ENCODE results near the gene C6orf89. TPM values are rescaled to one million over a fixed set of nuclear protein-coding genes. Genes with fewer than 3 reads are reported as not detected.

C6orf89 gene
- total and polyA plus RNA-seq, 3 experiments from 2014 or later: 37.4 to 51.6 (median 40.0) TPM

DNA sequence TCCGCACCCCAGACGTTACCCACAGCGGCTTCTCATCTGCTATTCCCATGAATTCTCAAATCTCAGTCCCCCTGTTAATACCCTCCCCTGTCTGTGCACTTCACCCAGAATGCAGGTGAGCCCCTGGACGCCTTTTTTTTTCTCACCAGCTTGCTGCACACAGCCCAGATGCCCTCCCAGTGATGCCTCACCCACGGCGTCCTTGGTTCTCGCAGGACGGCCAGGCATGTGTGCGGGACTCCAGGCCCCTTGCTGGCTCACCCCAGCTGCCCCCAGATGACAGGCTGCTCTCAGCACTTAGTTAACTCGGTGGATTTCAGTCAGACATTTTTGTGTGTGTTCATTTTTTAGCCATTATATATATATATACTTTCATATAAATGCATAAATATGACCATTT, 43.4 kb downstream of the C6orf89 start:
- no peak overlapping the region for H3K4me3 Mint-ChIP-seq
- no peaks in the 10 kb centered on the region for H3K9me3 Mint-ChIP-seq
- ChIA-PET POLR2A (no interaction called here), CTCF (no interaction called here)
- peak overlapping the region in 3 of 8 donors; percentile 23 to 84 (median 24) for H3K27ac Mint-ChIP-seq
- no peak for DNase-seq
- Histone ChIP-seq H3K4me3 (ENCODE audit: low read length) (no peak overlapping the region), H3K27ac (ENCODE audit: low read depth, low read length) (no peak overlapping the region), H3K27me3 (ENCODE audit: insufficient read depth, low read length, poor library complexity, severe bottlenecking) (no peaks in the 10 kb centered on the region), H3K9me3 (ENCODE audit: low read length) (no peaks in the 10 kb centered on the region), H3K36me3 (ENCODE audit: insufficient read depth, low read length) (no peaks in the 10 kb centered on the region), H3K4me1 (ENCODE audit: insufficient read depth, low read length) (no peaks in the 10 kb centered on the region)
- H3K27me3 Mint-ChIP-seq: no peaks in the 10 kb centered on the region
- peaks cover 0 to 25% (median 3%) of the 10 kb centered on the region in 3 donors for H3K36me3 Mint-ChIP-seq
- peaks cover 2 to 5% (median 5%) of the 10 kb centered on the region in 3 donors for H3K4me1 Mint-ChIP-seq

DNA sequence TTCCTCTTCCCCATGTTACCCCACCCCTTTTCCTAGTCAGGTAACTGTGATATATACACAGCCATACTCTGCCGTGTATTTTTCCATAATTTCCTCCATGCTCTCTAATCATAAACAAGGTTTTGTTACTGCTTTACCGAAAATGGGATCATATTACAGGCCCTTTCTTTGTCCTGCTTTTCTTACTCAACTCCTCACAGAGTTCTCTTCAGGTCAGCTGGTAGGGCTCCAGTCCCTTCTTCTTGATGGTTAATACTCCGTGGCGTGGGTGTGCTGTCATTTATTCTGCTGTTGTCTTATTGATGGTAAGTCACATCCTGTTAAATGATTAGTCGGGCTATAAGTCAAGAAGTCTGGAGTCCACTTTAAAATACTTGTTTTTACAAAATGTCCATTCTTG, 43.9 kb downstream of the C6orf89 start:
- no peaks in the 10 kb centered on the region for H3K9me3 ChIP-seq (ENCODE audit: low read length)
- Mint-ChIP-seq H3K4me1 (peaks cover 0 to 5% (median under 1%) of the 10 kb centered on the region in 3 donors), H3K9me3 (no peaks in the 10 kb centered on the region), H3K27me3 (no peaks in the 10 kb centered on the region), H3K27ac (peak overlapping the region in 3 of 8 donors; percentile 12 to 24 (median 23)), H3K4me3 (no peak overlapping the region), H3K36me3 (peaks cover 0 to 20% (median 3%) of the 10 kb centered on the region in 3 donors)
- H3K27ac ChIP-seq (ENCODE audit: low read depth, low read length): no peak overlapping the region
- ChIA-PET CTCF (no interaction called here), POLR2A (no interaction called here)
- H3K36me3 ChIP-seq (ENCODE audit: insufficient read depth, low read length): no peaks in the 10 kb centered on the region
- no peaks in the 10 kb centered on the region for H3K27me3 ChIP-seq (ENCODE audit: insufficient read depth, low read length, poor library complexity, severe bottlenecking)
- H3K4me1 ChIP-seq (ENCODE audit: insufficient read depth, low read length): no peaks in the 10 kb centered on the region
- no peak for DNase-seq
- no peak overlapping the region for H3K4me3 ChIP-seq (ENCODE audit: low read length)

- H3K4me1 Mint-ChIP-seq: peaks cover 0 to under 1% (median 0%) of the 10 kb centered on the region in 3 donors
- Histone ChIP-seq H3K27me3 (ENCODE audit: insufficient read depth, low read length, poor library complexity, severe bottlenecking) (no peaks in the 10 kb centered on the region), H3K9me3 (ENCODE audit: low read length) (no peaks in the 10 kb centered on the region), H3K4me1 (ENCODE audit: insufficient read depth, low read length) (no peaks in the 10 kb centered on the region), H3K27ac (ENCODE audit: low read depth, low read length) (no peak overlapping the region), H3K36me3 (ENCODE audit: insufficient read depth, low read length) (no peaks in the 10 kb centered on the region), H3K4me3 (ENCODE audit: low read length) (no peak overlapping the region)
- no peaks in the 10 kb centered on the region for H3K27me3 Mint-ChIP-seq
- no peak overlapping the region for H3K4me3 Mint-ChIP-seq
- peaks cover 0 to 11% (median 1%) of the 10 kb centered on the region in 3 donors for H3K36me3 Mint-ChIP-seq
- ChIA-PET POLR2A (no interaction called here), CTCF (interaction anchor here (1.1 kb wide), 1 partner anchor 45 kb away, joined by 3 read pairs; no protein-coding TSS in a partner anchor)
- no peaks in the 10 kb centered on the region for H3K9me3 Mint-ChIP-seq
- no peak for DNase-seq
- H3K27ac Mint-ChIP-seq: peak overlapping the region in 4 of 8 donors; percentile 25 to 86 (median 74)
Measured at GRCh38 chr6:36930483-36930882, 44.7 kb downstream of the C6orf89 start.

DNA sequence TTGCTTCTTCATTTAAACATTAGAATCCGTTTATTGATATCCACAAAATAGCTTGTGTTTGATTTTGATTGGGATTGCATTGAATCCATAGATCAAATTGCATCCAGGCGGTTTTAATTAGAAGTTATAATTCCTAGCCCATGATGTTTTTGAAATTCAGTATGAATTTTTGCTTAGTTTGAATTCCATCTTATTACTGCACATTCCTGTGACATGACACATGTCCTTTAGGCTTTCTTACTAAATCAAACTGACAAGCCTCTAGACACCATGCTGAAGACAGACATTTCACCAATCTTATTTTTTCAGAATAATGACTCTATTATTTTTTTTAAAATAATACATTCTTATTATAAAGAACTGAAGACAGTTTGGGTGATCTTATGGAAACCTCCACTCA, 47.4 kb downstream of the C6orf89 start:
- no peak for DNase-seq
- no peaks in the 10 kb centered on the region for H3K27me3 ChIP-seq (ENCODE audit: insufficient read depth, low read length, poor library complexity, severe bottlenecking)
- H3K27ac ChIP-seq (ENCODE audit: low read depth, low read length): no peak overlapping the region
- no peaks in the 10 kb centered on the region for H3K36me3 ChIP-seq (ENCODE audit: insufficient read depth, low read length)
- H3K9me3 Mint-ChIP-seq: no peaks in the 10 kb centered on the region
- peaks cover 0 to 4% of the 10 kb centered on the region in 2 donors for H3K27me3 Mint-ChIP-seq
- H3K4me1 ChIP-seq (ENCODE audit: insufficient read depth, low read length): no peaks in the 10 kb centered on the region
- no peak overlapping the region for H3K4me3 Mint-ChIP-seq
- H3K27ac Mint-ChIP-seq: no peak overlapping the region
- ChIA-PET CTCF (no interaction called here), POLR2A (no interaction called here)
- no peak overlapping the region for H3K4me3 ChIP-seq (ENCODE audit: low read length)
- peaks cover 0 to 2% (median 1%) of the 10 kb centered on the region in 3 donors for H3K36me3 Mint-ChIP-seq
- no peaks in the 10 kb centered on the region for H3K9me3 ChIP-seq (ENCODE audit: low read length)
- no peaks in the 10 kb centered on the region for H3K4me1 Mint-ChIP-seq

DNA sequence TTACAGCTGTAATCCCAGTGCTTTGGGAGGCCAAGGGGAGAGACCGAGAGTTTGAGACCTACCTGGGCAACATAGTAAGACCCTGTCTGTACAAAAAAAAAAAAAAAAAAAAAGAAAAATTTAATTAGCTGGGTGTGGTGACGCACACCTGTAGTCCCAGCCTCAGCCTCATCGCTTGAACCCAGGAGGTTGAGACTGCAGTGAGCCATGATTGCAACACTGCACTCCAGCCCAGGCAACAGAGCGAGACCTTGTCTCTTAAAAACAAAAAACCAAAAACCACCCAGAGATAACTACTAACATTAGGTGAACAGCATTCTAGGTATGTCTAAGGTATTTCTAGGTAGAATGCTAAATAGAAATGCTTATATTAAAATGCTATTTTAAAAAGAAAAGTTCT, 47.8 kb downstream of the C6orf89 start:
- H3K36me3 ChIP-seq (ENCODE audit: insufficient read depth, low read length): no peaks in the 10 kb centered on the region
- no peak overlapping the region for H3K4me3 ChIP-seq (ENCODE audit: low read length)
- H3K27ac ChIP-seq (ENCODE audit: low read depth, low read length): no peak overlapping the region
- H3K4me1 ChIP-seq (ENCODE audit: insufficient read depth, low read length): no peaks in the 10 kb centered on the region
- Mint-ChIP-seq H3K36me3 (peaks cover 0 to 2% (median 1%) of the 10 kb centered on the region in 3 donors), H3K9me3 (no peaks in the 10 kb centered on the region), H3K4me3 (no peak overlapping the region), H3K27ac (no peak overlapping the region), H3K4me1 (no peaks in the 10 kb centered on the region), H3K27me3 (peaks cover 0 to 4% of the 10 kb centered on the region in 2 donors)
- ChIA-PET POLR2A (no interaction called here), CTCF (no interaction called here)
- no peaks in the 10 kb centered on the region for H3K27me3 ChIP-seq (ENCODE audit: insufficient read depth, low read length, poor library complexity, severe bottlenecking)
- H3K9me3 ChIP-seq (ENCODE audit: low read length): no peaks in the 10 kb centered on the region
- DNase-seq: no peak

- H3K4me3 ChIP-seq (ENCODE audit: low read length): no peak overlapping the region
- no peak for DNase-seq
- Mint-ChIP-seq H3K9me3 (no peaks in the 10 kb centered on the region), H3K27me3 (peaks cover under 1 to 13% of the 10 kb centered on the region in 2 donors), H3K27ac (no peak overlapping the region), H3K36me3 (peaks cover 0 to 1% (median 0%) of the 10 kb centered on the region in 3 donors), H3K4me1 (no peaks in the 10 kb centered on the region), H3K4me3 (no peak overlapping the region)
- CTCF ChIA-PET: no interaction called here
- no peak overlapping the region for H3K27ac ChIP-seq (ENCODE audit: low read depth, low read length)
- no peaks in the 10 kb centered on the region for H3K36me3 ChIP-seq (ENCODE audit: insufficient read depth, low read length)
- no peaks in the 10 kb centered on the region for H3K27me3 ChIP-seq (ENCODE audit: insufficient read depth, low read length, poor library complexity, severe bottlenecking)
- POLR2A ChIA-PET: no interaction called here
- H3K4me1 ChIP-seq (ENCODE audit: insufficient read depth, low read length): no peaks in the 10 kb centered on the region
- no peaks in the 10 kb centered on the region for H3K9me3 ChIP-seq (ENCODE audit: low read length)
Measured at GRCh38 chr6:36934901-36935300, 49.1 kb downstream of the C6orf89 start.

GRCh38 chr6:36936824-36937223, 51.1 kb downstream of the C6orf89 start:
- DNase-seq: no peak
- H3K27me3 Mint-ChIP-seq: peaks cover 4 to 16% of the 10 kb centered on the region in 2 donors
- H3K4me3 Mint-ChIP-seq: no peak overlapping the region
- Histone ChIP-seq H3K27me3 (ENCODE audit: insufficient read depth, low read length, poor library complexity, severe bottlenecking) (no peaks in the 10 kb centered on the region), H3K27ac (ENCODE audit: low read depth, low read length) (no peak overlapping the region), H3K4me1 (ENCODE audit: insufficient read depth, low read length) (no peaks in the 10 kb centered on the region), H3K4me3 (ENCODE audit: low read length) (no peak overlapping the region), H3K9me3 (ENCODE audit: low read length) (no peaks in the 10 kb centered on the region), H3K36me3 (ENCODE audit: insufficient read depth, low read length) (no peaks in the 10 kb centered on the region)
- peaks cover 0 to 1% (median 0%) of the 10 kb centered on the region in 3 donors for H3K36me3 Mint-ChIP-seq
- no peak overlapping the region for H3K27ac Mint-ChIP-seq
- H3K4me1 Mint-ChIP-seq: no peaks in the 10 kb centered on the region
- CTCF ChIA-PET: interaction anchor here (1.3 kb wide), 1 partner anchor 81 kb away, joined by 3 read pairs; no protein-coding TSS in a partner anchor
- POLR2A ChIA-PET: no interaction called here
- H3K9me3 Mint-ChIP-seq: peaks cover 0 to 1% (median 0%) of the 10 kb centered on the region in 5 donors

DNA sequence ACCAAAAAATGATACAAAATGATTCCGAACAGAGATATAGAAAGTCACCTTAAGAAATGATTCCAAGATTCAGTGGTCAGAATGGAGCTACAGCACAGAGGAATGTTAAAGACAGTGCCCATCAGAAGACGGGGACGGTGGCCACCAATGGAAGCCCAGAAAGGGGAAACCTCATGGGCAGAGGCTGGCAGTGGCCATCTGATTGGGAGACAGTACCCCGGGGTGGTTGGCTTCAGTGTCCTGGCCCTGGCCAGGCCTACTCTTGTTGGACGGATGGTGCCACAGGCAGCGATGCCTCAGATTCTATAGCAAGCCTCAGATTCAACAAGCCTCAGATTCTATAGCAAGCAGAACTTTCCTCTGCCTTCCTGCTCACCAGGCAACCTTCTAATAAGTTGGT, 52.1 kb downstream of the C6orf89 start:
- Histone ChIP-seq H3K4me1 (ENCODE audit: insufficient read depth, low read length) (no peaks in the 10 kb centered on the region), H3K27me3 (ENCODE audit: insufficient read depth, low read length, poor library complexity, severe bottlenecking) (no peaks in the 10 kb centered on the region), H3K4me3 (ENCODE audit: low read length) (no peak overlapping the region), H3K27ac (ENCODE audit: low read depth, low read length) (no peak overlapping the region), H3K36me3 (ENCODE audit: insufficient read depth, low read length) (no peaks in the 10 kb centered on the region), H3K9me3 (ENCODE audit: low read length) (no peaks in the 10 kb centered on the region)
- no peak for DNase-seq
- POLR2A ChIA-PET: no interaction called here
- Mint-ChIP-seq H3K4me1 (no peaks in the 10 kb centered on the region), H3K27ac (no peak overlapping the region), H3K9me3 (peaks cover 0 to 1% (median 0%) of the 10 kb centered on the region in 5 donors), H3K4me3 (no peak overlapping the region), H3K27me3 (peaks cover 4 to 16% of the 10 kb centered on the region in 2 donors), H3K36me3 (peaks cover 0 to under 1% (median 0%) of the 10 kb centered on the region in 3 donors)
- CTCF ChIA-PET: interaction anchor here (1.3 kb wide), 1 partner anchor 80 kb away, joined by 3 read pairs; no protein-coding TSS in a partner anchor

Measured in CD8-positive, alpha-beta memory T cell (primary cell).